ENCODE results near the gene PREX1.

PREX1 gene

GRCh38 chr20:48732081-48732829, 95.5 kb downstream of the PREX1 start:
- no peak for DNase-seq

GRCh38 chr20:48731536-48731935, 96.3 kb downstream of the PREX1 start:
- DNase-seq, result no peak

GRCh38 chr20:48730977-48731376, 96.8 kb downstream of the PREX1 start:
- DNase-seq, result no peak

- no peak for DNase-seq
Measured at GRCh38 chr20:48729538-48729937, 98.3 kb downstream of the PREX1 start.

GRCh38 chr20:48728042-48728825, 99.6 kb downstream of the PREX1 start:
- DNase-seq, result peak in 13 of 14 donors; percentile 17 to 96 (median 88)

- DNase-seq, result no peak
Measured at GRCh38 chr20:48727226-48727625, 100.6 kb downstream of the PREX1 start.

- DNase-seq, result peak in 1 of 14 donors; percentile 61
Measured at GRCh38 chr20:48725555-48725991, 102.2 kb downstream of the PREX1 start.

GRCh38 chr20:48724891-48725554, 102.8 kb downstream of the PREX1 start:
- peak in 1 of 14 donors; percentile 61 for DNase-seq

GRCh38 chr20:48724382-48724781, 103.4 kb downstream of the PREX1 start:
- no peak for DNase-seq

GRCh38 chr20:48723308-48724264, 104.2 kb downstream of the PREX1 start:
- peak in 11 of 14 donors; percentile 19 to 79 (median 62) for DNase-seq

GRCh38 chr20:48722737-48723191, 105.0 kb downstream of the PREX1 start:
- peak in 4 of 14 donors; percentile 50 to 64 (median 58) for DNase-seq

- peak in 9 of 14 donors; percentile 19 to 76 (median 54) for DNase-seq
Measured at GRCh38 chr20:48722002-48722731, 105.6 kb downstream of the PREX1 start.

- peak in 1 of 14 donors; percentile 60 for DNase-seq
Measured at GRCh38 chr20:48721324-48722001, 106.3 kb downstream of the PREX1 start.

GRCh38 chr20:48720256-48720985, 107.4 kb downstream of the PREX1 start:
- no peak for DNase-seq

GRCh38 chr20:48719598-48720255, 108.1 kb downstream of the PREX1 start:
- no peak for DNase-seq

GRCh38 chr20:48718786-48719578, 108.8 kb downstream of the PREX1 start:
- no peak for DNase-seq

GRCh38 chr20:48717680-48718223, 110.0 kb downstream of the PREX1 start:
- no peak for DNase-seq
